Gastroesophageal sphincter (tissue), 3 donors: Measurements from ENCODE around the gene ALDH1L1.

ENCODE experiments used
- POLR2A ChIP-seq, 2 donors: fragments of 450-650 bp; IDR thresholded peaks; one replicate each; pipeline ENCODE4 v1.6.1; 2017; ENCODE audit warnings: antibody characterized with exemption in 2 of 2, mild to moderate bottlenecking in 2 of 2, moderate library complexity in 1 of 2
- POLR2AphosphoS5 ChIP-seq: sonication (generic); formaldehyde crosslinking; IDR thresholded peaks from one replicate; pipeline ENCODE4 v1.6.1; 2017; ENCODE audit warnings: antibody characterized with exemption
- TF ChIP-seq, protein P1 (sequence below), 4 experiments: fragments of 200-600 bp in 2 of 4; fragments of 450-650 bp in 2 of 4; sonication (generic) in 1 of 4; IDR thresholded peaks; one replicate each; pipeline ENCODE4 v1.5.1; 2017 to 2019; ENCODE audit warnings: antibody characterized with exemption in 4 of 4, mild to moderate bottlenecking in 2 of 4, moderate library complexity in 2 of 4

DNA sequence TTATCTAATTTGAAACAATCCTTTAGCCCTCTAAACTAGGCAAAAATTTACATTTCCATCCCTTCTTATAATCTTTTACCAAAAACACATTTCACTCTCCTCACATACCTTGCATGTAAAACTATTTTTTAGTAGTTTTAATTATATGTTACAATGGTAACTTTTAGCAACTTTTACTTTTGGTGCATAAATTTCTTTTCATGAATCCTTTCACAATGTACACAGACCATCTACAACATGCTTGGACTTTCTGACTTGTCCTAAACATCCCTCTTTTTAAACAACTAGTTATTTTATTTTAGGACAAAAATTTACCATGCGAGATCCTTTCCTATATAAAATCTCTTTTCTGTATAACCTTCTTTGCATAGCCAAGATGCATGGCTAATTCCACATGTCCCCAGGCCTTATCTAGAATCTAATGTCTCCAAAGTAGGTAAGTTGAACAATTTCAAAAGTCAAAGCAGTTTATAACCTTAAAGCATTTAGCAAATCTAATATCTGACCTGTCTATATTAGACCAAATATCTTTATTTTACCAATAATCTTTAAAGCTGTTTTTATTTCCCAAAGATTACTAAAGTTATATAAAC, 14.4 kb upstream of the ALDH1L1 start:
- TF ChIP-seq POLR2A (IDR thresholded peaks at IDR 0.05) (no peak), POLR2AphosphoS5 (no peak)
- TF ChIP-seq, protein P1, sequence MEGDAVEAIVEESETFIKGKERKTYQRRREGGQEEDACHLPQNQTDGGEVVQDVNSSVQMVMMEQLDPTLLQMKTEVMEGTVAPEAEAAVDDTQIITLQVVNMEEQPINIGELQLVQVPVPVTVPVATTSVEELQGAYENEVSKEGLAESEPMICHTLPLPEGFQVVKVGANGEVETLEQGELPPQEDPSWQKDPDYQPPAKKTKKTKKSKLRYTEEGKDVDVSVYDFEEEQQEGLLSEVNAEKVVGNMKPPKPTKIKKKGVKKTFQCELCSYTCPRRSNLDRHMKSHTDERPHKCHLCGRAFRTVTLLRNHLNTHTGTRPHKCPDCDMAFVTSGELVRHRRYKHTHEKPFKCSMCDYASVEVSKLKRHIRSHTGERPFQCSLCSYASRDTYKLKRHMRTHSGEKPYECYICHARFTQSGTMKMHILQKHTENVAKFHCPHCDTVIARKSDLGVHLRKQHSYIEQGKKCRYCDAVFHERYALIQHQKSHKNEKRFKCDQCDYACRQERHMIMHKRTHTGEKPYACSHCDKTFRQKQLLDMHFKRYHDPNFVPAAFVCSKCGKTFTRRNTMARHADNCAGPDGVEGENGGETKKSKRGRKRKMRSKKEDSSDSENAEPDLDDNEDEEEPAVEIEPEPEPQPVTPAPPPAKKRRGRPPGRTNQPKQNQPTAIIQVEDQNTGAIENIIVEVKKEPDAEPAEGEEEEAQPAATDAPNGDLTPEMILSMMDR (IDR thresholded peaks at IDR 0.05), result no peak
